Omental fat pad (tissue), 4 donors: ENCODE data around the gene EPS8L1. TPM values are rescaled to one million over a fixed set of nuclear protein-coding genes. Genes with fewer than 3 reads are reported as not detected.
"Not testable (repeated sequence)": the region's sequence is repeated elsewhere in the genome, so short reads cannot be mapped to it uniquely, and the experiment has no call there.

ENCODE experiments used
- ATAC-seq: fragments of 150-250 bp; one replicate; pipeline ENCODE4 v1.9.1; 2016; ENCODE audit warnings: mild to moderate bottlenecking, moderate library complexity; ENCODE audit not compliant: low FRiP score
- DNase-seq: peaks from one replicate; pipeline ENCODE4 v3.0.0-alpha.2; 2019; ENCODE audit warnings: low spot score
- total RNA-seq, 4 donors: library from RNA; depleted of rRNA; stranded (reverse); fragments of >200 nt; gene quantifications; one replicate each; pipeline ENCODE4 v1.1.0, GENCODE V29; 2016
- TF ChIP-seq, protein P1 (sequence below), 3 donors: fragments of 450-650 bp; IDR thresholded peaks; one replicate each; pipeline ENCODE4 v1.5.1; 2016 to 2017; ENCODE audit warnings: antibody characterized with exemption in 3 of 3, mild to moderate bottlenecking in 3 of 3, moderate library complexity in 2 of 3

The EPS8L1 gene
- total RNA-seq, 4 donors from 2014 or later = 0.95 to 41.7 (median 15.5) TPM

DNA sequence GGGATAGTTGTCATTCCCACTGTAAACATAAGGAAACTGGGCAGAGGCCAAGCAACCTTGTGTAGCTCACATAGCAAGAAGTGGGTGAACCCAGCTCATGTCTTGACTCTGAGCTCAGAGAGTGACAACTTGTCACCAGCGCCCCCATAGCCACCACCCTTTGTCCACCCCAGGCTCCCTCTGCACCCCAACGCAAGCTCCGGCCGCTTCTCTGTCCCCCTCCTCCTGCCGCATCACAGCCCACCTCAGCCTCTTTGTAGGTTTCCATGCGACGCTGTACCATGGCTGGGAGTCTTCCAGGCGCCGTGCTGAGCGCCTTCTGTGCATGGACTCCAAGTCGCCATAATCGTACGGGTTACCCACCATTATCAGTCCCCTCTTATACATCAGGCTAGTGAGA lies 40.9 kb upstream of the EPS8L1 start:
- no peak for ATAC-seq
- no peak for DNase-seq
- TF ChIP-seq, protein P1, sequence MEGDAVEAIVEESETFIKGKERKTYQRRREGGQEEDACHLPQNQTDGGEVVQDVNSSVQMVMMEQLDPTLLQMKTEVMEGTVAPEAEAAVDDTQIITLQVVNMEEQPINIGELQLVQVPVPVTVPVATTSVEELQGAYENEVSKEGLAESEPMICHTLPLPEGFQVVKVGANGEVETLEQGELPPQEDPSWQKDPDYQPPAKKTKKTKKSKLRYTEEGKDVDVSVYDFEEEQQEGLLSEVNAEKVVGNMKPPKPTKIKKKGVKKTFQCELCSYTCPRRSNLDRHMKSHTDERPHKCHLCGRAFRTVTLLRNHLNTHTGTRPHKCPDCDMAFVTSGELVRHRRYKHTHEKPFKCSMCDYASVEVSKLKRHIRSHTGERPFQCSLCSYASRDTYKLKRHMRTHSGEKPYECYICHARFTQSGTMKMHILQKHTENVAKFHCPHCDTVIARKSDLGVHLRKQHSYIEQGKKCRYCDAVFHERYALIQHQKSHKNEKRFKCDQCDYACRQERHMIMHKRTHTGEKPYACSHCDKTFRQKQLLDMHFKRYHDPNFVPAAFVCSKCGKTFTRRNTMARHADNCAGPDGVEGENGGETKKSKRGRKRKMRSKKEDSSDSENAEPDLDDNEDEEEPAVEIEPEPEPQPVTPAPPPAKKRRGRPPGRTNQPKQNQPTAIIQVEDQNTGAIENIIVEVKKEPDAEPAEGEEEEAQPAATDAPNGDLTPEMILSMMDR (IDR thresholded peaks at IDR 0.05) = no peak

DNA sequence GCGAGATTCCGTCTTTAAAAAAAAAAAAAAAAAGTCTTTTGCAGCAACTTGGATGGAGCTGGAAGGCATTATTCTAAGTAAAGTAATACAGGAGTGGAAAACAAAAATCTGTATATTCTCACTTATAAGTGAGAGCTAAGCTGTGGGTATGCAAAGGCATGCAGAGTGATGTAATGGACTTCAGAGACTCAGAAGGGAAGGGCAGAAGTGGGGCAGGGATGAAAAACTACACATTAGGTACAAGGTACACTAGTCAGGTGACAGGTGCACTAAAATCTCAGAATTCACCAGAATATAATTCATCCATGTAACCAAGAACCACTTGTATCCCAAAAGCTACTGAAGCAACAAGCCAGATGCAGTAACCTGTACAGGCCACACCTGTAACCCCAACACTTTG lies 39.6 kb upstream of the EPS8L1 start:
- ATAC-seq (no peak), DNase-seq (no peak)
- TF ChIP-seq, protein P1 (IDR thresholded peaks at IDR 0.05) = no peak

GRCh38 chr19:55037603-55038002 lies 38.1 kb upstream of the EPS8L1 start:
- not testable (repeated sequence) for ATAC-seq, DNase-seq

DNA sequence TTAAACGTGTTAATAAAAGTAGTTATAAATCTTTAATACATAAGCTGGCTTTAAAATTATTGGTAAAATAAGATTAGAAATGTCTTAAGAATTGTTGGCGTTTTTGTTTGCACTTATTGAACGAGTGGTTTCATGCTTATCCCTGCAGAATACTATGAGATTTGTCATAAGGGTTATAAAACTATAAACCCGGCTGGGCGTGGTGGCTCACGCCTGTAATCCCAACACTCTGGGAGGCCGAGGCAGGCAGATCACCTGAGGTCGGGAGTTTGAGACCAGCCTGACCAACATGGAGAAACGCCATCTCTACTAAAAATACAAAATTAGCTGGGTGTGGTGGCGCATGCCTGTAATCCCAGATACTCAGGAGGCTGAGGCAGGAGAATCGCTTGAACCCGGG lies 35.0 kb upstream of the EPS8L1 start:
- DNase-seq, ATAC-seq: not testable (repeated sequence)

DNA sequence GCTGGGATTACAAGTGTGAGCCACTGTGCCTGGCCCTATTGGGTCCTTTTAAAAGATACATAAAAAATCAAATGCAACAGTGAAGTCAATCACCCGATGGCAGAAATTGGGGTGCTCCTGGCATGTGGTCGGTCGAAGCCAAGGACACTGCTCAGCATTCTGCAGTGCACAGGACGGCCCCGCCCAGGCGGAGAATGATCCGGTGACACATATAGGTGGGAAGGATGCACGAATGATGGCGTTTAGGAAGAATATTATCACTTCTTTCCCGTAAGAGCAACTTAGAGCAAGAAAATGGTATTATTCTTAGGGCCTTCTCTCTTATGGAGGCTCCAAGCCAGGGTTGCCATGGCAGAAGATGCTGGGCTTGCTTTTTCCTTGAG lies 34.4 kb upstream of the EPS8L1 start:
- DNase-seq (no peak), ATAC-seq (no peak)
- TF ChIP-seq, protein P1 (IDR thresholded peaks at IDR 0.05) = no peak

GRCh38 chr19:55041627-55042343 lies 33.9 kb upstream of the EPS8L1 start:
- TF ChIP-seq, protein P1 (IDR thresholded peaks at IDR 0.05) = no peak
- ATAC-seq = no peak
- no peak for DNase-seq

GRCh38 chr19:55042344-55042678 lies 33.4 kb upstream of the EPS8L1 start:
- ATAC-seq = no peak

GRCh38 chr19:55042688-55043087 lies 33.0 kb upstream of the EPS8L1 start:
- ATAC-seq (no peak), DNase-seq (no peak)
- TF ChIP-seq, protein P1 (IDR thresholded peaks at IDR 0.05) = no peak

More at GRCh38 chr19:55042344-55042678, 33.4 kb upstream of the EPS8L1 start:
- TF ChIP-seq, protein P1 (IDR thresholded peaks at IDR 0.05) = no peak
- no peak for DNase-seq
